Activated CD4-positive, alpha-beta T cell treated with anti-CD3 and anti-CD28 coated beads for 1 hour (primary cell): ENCODE data around the gene PEX7.
"Not testable (repeated sequence)": the region's sequence is repeated elsewhere in the genome, so short reads cannot be mapped to it uniquely, and the experiment has no call there.

Experiments used
- DNase-seq: peaks from one replicate; pipeline ENCODE4 v3.0.0-alpha.2; 2020

Gene PEX7

DNA sequence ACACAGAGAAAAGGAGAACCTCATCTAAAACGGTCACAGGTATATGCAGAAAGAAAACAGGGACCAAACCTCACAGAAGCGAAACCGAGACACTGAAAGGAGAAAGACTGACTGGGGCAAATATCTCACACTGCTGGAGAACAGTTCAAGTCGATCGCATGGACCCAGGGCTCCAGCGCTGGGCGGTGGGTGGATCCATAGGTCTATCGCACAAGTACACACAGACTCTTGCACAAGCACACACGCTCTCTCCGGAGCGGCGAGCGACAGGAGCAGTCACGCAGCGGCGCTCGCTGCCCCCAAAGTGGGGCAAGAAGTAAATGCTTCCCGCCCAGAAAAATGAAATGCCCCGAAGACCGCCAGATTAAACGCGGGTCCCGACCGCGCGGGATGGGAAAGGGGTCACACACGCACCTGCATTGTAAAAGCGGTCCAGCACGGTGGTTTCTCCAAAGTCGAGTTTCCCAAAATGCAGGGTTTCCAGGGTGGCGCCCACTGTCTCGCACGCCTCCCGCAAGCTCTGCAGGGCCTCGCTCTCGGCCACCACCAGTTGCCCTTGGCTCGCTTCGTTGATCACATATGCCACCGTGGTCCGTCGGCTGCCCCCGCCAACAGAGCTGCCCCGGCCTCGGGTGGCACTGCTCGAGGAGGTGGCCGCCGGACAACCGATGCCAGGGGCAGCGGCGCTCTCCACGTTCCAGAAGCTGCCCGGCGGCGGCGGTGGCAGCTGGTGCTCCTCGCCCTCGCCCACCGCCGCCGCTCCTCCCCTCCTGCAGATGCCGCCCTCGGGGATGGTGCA, 30.9 kb upstream of the PEX7 start:
- peak; percentile 29 for DNase-seq

DNA sequence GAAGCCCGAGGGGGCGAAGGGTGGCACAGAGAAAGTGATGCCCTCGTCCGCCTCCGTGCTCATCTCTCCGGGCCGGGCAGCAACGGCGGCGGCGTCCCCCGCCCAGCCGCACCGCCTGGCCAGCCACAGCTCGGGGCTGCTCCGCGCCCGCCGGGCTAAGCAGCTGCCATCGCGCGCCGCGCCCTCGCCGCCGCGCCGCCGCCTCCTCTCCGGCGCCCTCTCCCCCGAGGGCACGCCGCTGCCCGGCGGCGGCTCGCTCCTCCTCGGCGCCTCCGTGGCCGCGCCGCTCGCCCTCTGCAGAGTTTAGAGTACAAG, 30.3 kb upstream of the PEX7 start:
- no peak for DNase-seq

DNA sequence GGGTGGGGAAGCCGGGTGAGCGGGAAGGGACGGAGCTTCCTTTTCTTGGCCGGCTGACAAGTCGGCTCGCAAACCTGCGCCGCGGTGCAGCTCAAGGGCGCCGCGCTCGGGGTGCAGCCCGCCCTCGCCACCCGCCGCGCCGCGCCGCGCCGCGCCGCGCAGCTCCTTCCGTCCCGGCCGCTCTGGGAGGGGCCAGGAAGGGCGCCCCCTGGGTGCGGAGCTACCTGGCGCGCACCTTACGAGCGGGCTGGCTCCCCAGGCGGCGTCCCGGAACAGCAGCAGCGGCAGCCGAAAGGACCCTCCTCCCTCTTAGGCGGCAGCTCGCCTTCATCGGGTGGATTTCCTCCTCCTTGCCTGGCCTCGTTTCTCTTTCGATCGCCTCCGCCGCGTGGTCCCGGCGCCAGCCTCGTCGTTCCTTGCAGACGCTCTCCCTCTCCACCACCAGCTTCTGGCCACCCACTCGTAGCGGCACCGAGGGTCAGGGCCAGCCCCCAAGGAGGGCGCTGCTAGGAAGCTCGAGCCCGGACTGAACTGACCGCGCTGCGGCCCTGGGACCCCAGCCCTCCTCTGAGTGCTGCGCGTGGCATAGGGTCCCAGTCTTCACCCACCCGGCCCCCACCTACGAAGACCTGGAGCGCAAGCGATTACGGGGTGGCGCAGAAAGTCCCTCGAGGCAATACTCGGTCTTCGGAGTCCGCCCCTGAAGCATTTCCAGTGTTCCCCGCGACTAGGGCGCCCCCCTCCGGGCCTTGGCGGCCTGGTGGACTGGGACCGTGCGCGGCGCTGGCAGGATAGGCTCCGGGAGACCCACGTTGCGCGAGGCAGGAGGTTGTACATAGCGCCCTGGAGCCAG, 29.8 kb upstream of the PEX7 start, which contains the start of gene MAP3K5:
Gene MAP3K5, minus strand, starts transcription at position 68 of the 853 bp plus-strand sequence. CDS start 320 bp downstream, outside the sequence.
- peak; percentile 92 for DNase-seq

DNA sequence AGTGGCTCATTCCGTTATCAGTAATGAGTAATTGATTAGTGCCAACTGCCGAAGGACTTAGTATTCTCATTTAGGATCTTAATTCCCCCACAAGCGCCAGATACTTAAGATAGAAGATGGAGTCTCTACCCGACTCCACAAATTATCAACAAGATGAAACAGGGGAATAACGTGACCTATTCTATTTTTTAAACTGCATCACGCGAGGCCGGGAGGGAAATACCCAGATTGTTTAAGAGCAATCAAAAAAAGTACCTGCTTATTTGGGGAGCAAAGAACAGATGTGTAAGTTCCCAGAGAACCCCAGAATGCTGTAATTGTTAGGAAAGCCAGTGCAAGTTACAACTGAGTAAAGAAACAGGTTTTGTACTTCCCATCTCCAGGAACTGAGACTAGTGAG, 29.0 kb upstream of the PEX7 start:
- DNase-seq: no peak

DNA sequence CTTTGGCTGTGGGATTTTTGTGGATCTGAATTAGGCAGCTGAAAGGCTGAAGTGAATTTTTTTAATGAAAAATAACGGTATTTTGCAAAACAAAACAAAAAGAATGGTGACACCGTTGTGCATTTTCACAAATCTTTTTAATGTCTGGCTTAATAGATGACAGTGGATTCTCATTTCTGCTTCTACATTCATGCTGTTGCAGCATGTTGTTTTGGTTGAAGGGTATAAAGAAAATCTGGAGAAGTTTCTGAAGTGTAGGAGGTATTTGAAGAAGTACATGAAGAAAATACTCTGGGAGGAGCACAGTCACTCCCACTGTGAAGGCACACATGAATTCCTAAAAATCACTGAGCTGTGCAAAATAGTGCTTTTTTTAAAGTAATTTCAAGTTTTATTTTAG, 27.0 kb upstream of the PEX7 start:
- no peak for DNase-seq

DNA sequence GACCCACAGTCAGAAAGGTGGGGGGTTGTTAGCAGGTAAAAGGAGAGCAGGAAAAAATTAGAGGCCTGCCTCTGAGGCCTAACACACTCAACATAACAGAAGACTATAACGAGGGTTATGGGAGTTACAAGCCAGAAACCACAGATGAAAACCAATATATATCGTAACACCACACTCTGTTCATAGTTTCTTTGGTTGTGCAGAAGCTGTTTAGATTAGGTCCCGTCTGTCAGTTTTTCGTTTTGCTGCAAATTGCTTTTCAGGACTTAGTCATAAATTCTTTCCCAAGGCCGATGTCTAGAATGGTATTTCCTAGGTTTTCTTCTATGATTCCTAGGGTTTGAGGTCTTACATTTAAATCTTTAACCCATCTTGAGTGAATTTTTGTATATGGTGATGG, 26.4 kb upstream of the PEX7 start:
- no peak for DNase-seq

DNA sequence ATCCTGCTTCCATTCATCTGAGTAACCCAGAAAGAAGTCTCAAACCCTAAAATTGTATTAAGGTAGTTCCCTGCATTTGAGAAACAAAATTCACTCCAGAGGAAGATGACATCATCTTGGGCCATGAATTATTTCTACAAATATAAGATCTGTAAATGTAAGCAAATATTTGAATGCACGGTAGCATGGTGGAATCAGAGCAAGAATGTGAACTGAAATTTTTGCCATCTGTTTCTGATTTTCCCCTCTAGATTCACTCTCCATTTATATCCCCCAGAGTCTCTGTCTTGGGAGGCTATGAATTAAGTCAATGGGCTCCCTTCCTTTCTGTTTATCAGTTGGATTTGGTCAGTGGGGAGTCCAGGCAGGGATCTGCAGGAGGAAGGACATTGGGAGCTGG, 24.3 kb upstream of the PEX7 start:
- DNase-seq: no peak

DNA sequence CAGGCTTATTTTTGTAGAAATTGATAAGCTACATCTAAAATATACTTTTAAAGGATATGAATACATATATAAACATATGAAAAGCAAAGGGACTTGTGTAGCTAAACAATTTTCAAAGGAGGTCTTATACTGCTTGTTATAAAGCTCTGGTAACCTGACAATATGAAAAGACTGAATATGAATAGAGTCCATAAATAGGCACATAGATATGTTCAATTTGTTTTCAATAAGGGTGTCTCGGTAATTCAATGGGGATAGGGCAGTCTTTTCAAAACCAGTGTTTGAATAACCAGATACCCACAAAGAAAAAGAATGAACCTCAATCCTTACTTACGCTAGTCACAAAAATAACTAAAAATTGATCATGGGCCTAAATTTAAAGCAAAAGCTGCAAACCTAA, 20.8 kb upstream of the PEX7 start:
- no peak for DNase-seq

DNA sequence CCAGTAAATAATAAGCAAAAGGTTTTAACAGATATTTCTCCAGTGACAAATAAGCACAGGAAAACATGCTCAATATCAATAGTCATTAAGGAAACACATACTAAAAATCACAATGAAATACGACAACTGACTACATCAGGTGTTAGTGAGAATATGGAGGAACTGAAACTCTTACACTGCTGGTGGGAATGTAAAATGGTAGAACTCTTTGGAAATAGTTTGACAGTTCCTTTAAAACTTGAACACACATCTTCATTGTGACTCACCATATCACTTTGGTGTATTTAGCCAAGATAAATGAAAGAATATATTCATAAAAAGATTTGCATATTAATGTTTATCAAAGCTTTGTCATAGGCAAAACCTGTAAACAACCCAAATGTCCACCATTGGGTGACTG, 18.8 kb upstream of the PEX7 start:
- no peak for DNase-seq

DNA sequence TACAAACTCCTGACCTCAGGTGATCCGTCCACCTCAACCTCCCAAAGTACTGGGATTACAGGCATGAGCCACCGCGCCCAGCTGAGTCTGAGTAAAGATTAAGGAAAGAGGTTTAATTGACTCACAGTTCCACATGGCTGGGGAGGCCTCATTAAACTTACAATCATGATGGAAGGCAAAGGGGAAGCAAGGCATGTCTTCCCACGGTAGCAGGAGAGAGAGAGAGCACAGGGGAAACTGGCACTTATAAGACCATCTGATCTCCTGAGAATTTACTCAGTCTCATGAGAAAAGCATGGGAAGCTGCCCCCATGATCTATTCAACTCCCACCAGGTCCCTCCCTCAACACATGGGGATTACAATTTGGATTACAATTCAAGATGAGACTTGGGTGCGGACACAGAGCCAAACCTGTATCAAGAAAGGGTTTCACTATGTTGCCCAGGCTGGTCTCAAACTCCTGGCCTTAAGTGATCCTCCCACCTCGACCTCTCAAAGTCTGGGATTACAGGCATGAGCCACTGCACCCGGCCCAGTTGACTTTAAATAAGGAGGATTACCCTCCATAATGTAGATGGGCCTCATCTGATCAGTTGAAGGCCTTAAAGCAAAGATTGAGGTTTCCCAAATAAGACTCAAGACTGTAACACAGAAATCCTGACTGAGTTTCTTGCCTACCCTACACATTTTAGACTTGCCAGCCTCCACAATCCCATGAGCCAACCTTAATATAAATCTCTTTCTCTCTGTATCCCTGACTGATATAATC, 13.1 kb upstream of the PEX7 start:
- DNase-seq: no peak

DNA sequence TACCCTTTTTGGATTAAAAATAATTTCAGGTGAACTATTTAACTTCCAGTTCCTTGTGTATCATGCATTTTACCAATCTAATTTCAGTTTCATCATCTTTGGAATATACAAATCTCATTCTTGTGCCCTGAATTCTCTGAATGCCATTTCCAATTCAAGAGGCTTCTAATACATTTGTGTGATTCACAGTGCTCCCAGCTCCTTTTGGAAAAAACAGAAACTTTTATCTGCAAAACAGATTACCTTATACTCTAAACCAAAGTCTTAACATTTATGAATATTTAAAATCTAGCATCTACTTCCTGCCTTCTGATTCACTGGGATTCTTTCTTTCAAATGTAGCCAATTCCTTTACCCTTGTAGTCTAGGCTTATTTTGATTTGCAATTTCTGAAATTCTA, 11.1 kb upstream of the PEX7 start:
- DNase-seq: no peak

DNA sequence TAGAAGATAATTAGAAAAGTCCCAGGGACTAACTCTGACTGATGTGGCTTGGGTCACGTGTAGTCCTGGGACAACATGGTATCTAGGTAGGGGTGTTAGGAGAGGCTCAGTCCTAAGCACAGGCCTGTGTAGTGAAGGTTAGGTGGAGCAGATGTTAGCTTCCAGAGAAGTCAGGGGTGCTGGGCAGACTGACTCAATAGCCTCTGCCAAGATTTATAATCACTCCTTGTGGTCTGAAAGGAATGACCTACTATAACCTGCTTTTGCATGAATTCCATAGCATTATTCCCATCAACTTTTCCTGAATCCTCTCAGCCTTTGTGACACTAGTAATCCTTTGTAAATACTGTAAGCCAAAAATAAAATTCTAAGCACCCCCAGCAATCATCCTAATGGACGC, 10.2 kb upstream of the PEX7 start:
- DNase-seq: no peak

DNA sequence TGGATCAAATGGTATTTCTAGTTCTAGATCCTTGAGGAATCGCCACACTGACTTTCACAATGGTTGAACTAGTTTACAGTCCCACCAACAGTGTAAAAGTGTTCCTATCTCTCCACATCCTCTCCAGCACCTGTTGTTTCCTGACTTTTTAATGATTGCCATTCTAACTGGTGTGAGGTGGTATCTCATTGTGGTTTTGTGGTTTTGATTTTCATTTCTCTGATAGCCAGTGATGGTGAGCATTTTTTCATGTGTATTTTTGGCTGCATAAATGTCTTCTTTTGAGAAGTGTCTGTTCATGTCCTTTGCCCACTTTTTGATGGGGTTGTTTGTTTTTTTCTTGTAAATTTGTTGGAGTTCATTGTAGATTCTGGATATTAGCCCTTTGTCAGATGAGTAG, 6.8 kb upstream of the PEX7 start:
- DNase-seq: not testable (repeated sequence)

DNA sequence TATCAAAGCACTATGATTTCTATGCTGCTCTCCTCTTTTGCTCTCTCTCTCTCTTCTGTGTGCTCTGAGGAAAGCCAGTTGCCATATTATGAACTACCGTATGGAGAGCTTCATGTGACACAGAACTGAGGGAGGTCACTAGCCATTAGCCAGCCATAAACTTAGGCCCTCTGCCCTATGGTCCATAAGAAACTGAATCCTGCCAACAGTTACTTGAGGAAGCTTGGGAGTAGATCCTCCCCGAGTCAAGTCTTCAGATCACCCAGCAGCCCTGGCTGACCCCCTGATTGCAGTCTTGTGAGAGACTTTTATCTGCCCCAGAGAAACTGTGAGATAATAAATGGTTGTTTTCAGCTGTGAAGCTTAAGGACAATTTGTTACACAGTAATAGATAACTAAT, 5.7 kb upstream of the PEX7 start:
- DNase-seq: no peak

DNA sequence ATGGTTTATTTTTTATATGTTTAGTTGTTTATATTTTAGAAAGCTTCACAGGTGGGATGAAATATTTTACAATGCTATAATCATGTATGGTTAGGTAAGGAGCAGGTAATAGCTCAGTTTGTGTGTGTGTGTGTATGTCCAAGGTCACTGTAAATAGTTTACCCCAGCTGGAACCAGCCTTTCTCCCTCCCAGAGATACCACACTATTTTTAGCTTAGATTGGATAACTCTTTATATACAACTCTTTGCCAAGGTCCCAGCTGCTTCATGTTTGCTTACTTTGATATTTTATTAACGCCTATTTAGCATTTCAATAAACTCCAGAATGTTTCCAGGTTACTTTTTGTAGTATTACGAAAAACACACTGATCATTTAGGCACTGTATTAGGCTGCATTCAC, 1.8 kb upstream of the PEX7 start:
- DNase-seq: no peak

DNA sequence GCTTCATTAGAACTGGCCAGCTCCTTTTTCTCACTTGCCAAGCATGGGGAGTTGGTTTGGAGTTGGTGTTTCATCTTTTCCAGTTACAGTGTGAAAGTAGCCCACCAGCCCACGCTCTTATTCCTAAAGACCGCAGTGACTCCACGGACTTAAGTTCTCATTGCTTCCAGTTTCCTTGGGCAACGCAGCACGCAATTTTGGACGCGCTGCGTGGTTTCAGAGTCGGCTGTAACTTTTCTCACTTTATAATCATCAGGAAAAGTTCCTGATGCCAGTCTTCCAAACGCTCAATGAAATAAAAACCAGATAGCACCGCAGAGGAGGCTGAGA, 381 bp upstream of the PEX7 start:
- peak; percentile 9 for DNase-seq

DNA sequence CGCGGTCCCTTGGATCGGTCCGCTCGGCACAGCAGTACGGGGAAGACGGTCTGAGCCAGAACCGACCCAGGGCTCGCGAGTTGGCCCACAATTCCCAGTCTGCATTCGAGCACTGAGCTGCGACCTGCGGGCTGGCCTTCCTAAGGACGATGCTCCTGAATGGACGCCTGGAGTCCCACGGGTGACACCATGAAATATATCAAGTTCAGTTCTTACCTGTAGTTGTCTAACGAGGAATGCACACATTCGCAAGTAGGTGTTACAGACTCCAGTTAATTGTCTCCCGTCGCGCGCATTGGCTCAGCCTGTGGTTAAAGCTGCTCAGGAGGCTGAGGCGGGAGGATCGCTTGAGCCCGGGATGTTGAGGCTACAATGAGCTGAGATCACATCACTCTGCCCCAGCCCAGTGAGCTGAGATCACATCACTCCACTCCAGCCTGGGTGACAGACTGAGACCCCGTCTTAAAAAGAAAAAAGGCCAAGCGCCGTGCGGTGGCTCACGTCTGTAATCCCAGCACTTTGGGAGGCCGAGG, 802 bp downstream of the PEX7 start:
- peak; percentile 11 for DNase-seq

DNA sequence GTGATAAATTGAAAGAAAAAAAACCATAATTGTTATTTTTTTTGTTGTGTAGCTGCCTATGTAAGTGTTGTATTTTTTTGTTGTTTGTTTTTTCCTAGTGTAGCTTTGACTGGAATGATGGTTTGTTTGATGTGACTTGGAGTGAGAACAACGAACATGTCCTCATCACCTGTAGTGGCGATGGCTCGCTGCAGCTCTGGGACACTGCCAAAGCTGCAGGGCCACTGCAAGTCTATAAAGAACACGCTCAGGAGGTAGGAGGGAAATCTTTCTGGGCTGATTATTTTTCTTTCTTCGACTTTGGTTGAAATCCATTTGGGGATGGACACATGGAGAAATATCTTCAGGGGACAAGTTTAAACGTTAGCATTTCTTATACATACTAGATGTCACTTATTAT, 3.8 kb downstream of the PEX7 start:
- DNase-seq: no peak

DNA sequence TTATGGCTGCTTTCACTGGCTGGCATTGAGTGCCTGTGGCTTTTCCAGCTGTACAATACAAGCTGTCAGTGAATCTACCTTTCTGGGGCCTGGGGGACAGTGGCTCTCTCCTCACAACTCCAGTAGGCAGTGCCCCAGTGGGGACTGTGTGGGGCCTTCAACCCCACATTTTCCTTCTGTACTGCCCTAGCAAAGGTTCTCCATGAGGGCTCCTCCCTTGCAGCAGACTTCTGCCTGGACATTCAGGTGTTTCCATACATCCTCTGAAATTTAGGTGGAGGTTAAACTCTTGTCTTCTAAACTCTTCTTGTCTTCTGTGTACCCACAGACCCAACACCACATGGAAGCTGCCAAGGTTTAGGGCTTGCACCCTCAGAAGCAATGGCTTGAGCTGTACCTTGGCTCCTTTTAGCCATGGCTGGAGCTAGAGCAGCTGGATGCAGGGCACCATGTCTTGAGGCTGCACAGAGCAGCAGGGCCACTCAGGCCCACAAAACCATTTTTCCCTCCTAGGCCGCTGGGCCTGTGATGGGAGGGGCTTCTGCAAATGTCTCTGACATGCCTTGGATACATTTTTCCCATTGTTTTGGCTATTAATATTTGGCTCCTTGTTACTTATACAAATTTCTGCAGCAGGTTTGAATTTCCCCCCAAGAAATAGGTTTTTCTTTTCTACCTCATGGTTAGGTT, 9.6 kb downstream of the PEX7 start:
- DNase-seq: no peak

DNA sequence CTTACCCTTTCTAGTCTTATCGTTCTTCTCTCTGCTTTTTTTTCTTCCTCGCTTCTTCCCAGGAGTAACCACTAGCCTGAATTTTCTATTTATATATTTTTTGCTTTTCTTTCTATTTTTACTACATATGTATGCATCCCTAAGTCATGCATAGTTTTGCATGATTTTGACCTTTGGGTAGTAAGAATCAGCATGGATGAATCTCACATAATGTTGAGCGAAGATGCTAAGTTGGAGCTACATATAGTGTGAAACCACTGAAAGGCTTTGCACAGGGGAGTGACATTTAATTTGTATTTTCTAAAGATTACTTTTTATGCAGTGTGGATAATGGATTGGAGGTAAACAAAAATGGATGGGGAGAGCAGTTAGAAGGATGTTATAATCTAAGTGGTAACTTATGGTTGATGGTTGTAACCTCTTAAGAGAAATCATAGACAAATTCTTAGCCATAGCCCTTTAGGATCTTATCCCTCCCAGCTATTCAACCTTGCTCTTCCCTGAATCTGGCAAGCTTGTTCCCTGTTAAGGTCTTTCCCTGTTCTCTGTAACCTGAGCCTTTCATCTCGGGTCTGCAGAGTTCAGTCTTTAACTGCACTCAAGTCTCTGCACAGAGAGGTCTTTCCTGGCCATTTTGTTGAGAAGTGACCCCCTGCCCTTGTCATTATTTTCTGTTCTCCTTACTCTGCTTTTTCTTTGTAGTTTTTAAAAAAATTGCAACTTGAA, 18.0 kb downstream of the PEX7 start:
- no peak for DNase-seq

DNA sequence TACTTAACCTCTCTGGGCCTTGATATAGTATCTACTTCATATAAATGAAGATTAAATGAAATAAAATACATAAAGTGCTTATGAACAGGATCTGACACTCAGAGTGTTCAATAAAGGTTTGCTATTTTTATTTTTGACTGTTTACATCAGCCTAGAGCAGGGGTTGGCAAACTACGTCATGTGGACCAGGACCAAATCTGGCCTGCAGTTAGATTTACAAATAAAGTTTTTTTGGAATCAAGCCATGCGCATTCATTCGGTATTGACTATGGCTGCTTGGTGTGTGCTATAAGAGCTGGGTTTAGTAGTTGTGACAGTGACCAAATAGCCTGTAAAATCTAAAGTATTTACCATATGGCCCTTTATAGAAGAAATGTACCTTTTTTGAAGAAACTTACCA, 20.8 kb downstream of the PEX7 start:
- DNase-seq: no peak

DNA sequence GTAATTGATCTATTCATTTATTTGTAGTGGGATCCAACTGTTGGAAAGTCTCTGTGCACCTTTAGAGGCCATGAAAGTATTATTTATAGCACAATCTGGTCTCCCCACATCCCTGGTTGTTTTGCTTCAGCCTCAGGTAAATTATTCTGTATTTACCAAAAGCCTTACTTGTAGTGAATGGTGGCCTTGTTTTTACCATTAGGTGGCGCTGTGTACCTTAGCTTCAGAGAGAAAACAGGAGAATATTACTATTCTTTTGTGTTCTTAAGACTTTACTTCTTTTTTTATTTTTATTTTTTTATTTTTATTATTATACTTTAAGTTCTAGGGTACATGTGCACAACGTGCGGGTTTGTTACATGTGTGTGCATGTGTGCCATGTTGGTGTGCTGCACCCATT, 23.7 kb downstream of the PEX7 start:
- DNase-seq: no peak
